Fibroblast of the aortic adventitia (primary cell): ENCODE measurements around the gene TSPOAP1. TPM values are rescaled to one million over a fixed set of nuclear protein-coding genes. Genes with fewer than 3 reads are reported as not detected.

Experiments used
- DNase-seq: peaks from one replicate; pipeline ENCODE4 v3.0.0-alpha.2; 2010; ENCODE audit warnings: low read depth
- H3K4me3 ChIP-seq: 2 replicates; pipeline ENCODE4 v1.5.1; 2011; ENCODE audit warnings: low read depth, mild to moderate bottlenecking, control low read depth, low read length, moderate library complexity
- total RNA-seq: library from RNA; depleted of rRNA; stranded (reverse); fragments of >200 nt; gene quantifications from 2 replicates; pipeline ENCODE4 v1.2.3, GENCODE V29; 2012; ENCODE audit warnings: low replicate concordance
- TF ChIP-seq, protein P1 (sequence below): IDR thresholded peaks from 2 replicates; pipeline ENCODE4 v1.5.1; 2011; ENCODE audit warnings: mild to moderate bottlenecking, low read length, control low read depth, inconsistent platforms; ENCODE audit not compliant: insufficient read depth

The TSPOAP1 gene
- total RNA-seq, 1 donor = 0.18 TPM

DNA sequence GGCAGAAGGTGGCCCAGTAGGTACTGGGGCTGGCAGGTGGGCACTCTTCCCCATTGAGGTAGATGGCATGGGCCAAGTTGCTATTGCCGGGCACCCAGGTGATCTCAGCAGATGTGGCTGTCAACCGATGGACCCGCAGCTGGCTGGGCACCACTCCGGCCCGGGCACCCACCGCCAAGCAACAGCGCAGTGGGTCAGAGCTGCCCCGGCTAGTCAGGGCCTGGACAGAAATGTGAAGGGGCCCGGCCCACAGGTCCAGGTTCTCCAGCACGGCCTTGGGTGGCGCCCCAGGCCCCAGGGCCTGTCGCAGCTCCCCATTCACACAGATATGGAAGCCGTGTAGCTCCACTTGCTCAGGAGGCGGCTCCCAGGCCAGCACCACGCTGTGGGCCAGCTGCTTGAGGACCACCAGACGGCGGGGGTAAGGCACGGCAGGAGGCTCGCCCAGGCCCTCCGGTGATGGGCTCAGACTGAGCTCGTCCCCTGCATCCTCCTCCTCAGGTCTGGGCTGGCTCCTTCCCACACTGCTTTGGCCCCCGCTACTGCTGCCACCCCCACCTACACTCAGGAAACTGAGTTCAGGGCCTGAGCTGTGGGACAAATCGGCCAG lies 16.5 kb downstream of the TSPOAP1 start:
- H3K4me3 ChIP-seq = no peak overlapping the region
- TF ChIP-seq, protein P1, sequence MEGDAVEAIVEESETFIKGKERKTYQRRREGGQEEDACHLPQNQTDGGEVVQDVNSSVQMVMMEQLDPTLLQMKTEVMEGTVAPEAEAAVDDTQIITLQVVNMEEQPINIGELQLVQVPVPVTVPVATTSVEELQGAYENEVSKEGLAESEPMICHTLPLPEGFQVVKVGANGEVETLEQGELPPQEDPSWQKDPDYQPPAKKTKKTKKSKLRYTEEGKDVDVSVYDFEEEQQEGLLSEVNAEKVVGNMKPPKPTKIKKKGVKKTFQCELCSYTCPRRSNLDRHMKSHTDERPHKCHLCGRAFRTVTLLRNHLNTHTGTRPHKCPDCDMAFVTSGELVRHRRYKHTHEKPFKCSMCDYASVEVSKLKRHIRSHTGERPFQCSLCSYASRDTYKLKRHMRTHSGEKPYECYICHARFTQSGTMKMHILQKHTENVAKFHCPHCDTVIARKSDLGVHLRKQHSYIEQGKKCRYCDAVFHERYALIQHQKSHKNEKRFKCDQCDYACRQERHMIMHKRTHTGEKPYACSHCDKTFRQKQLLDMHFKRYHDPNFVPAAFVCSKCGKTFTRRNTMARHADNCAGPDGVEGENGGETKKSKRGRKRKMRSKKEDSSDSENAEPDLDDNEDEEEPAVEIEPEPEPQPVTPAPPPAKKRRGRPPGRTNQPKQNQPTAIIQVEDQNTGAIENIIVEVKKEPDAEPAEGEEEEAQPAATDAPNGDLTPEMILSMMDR = no peak
- no peak for DNase-seq

DNA sequence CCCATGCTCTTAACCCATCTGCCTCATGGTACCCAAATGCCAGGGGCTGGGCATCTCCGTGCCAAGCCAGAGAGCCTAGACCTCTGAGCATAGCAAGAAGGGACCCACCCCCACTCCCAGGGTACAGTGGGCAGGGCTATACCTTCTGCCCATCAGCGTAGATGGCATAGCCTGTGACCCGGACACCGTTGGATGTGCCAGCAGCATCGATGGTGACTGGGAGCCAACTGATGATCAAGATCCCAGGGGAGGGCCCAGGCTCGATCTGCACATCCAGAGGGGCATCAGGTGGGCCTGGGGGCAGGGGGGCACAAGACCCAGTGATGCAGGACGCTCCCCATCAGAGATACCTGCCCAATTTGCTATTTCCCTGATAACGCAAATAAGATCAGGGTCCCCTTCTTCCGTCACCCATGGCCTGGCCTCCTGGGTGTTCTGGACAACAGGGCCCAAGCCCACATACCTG lies 17.1 kb downstream of the TSPOAP1 start:
- no peak overlapping the region for H3K4me3 ChIP-seq
- TF ChIP-seq, protein P1 = no peak
- no peak for DNase-seq

DNA sequence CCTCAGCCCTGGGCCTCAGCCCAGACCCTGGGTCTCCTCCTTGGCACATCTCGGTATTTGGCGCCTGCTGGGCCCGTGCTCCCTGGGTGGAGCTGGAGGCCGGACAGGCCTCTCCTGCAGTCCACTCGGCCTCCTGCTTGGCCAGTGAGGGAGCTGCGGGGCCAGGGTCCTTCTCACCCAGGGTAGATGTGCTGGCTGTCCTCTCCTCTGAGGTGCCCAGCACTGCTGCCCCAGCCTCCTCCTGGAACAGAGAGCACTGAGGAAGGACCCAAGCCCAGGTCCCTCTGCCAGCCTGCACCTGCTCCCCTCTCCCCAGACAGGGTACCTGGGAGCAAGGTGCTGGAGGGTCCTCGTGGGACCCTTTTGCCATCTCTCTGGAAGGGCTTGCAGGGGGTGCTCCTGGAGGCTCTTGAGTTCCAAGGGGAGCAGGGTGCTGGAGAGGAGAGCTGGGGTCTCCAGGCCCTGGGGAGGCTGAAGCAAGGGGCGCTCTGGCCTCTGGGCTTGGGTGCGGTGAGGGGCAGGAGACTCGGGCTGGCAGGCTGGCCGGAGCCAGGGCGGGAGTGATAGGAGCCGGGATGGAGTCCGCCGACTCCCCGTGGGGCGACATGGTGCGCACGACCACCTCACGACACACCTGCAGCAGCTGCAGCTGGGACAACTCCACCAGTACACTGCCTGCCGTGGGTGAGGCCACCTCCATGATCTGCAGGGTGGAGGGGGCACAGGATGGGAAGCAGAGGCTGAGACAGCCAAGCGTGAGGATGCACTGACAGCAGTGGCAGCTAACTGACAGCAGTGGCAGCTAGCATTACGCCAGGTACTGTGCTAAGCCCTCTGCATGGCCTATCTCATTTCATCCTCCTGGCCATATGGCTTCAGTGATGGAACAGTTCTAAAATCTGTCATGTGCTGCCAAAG lies 17.8 kb downstream of the TSPOAP1 start:
- no peak for DNase-seq
- TF ChIP-seq, protein P1 = no peak
- H3K4me3 ChIP-seq = no peak overlapping the region

DNA sequence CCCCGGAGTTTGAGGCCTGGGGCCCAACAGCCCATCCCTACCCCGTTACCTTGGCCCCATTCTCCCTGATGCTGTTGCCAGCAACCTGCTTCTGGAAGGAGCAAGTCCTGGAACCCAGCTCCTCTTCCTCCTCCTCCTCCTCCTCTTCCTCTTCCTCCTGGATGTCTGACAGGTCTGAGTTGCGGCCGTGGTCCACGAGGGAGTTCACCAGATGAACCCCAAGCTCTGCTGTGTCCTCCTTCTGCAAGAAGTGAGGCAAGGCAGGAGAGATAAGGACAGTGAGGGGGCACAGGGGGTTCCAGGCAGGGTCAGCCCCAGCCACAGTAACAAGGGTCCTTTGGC lies 18.7 kb downstream of the TSPOAP1 start:
- TF ChIP-seq, protein P1 = no peak
- H3K4me3 ChIP-seq = no peak overlapping the region
- no peak for DNase-seq

DNA sequence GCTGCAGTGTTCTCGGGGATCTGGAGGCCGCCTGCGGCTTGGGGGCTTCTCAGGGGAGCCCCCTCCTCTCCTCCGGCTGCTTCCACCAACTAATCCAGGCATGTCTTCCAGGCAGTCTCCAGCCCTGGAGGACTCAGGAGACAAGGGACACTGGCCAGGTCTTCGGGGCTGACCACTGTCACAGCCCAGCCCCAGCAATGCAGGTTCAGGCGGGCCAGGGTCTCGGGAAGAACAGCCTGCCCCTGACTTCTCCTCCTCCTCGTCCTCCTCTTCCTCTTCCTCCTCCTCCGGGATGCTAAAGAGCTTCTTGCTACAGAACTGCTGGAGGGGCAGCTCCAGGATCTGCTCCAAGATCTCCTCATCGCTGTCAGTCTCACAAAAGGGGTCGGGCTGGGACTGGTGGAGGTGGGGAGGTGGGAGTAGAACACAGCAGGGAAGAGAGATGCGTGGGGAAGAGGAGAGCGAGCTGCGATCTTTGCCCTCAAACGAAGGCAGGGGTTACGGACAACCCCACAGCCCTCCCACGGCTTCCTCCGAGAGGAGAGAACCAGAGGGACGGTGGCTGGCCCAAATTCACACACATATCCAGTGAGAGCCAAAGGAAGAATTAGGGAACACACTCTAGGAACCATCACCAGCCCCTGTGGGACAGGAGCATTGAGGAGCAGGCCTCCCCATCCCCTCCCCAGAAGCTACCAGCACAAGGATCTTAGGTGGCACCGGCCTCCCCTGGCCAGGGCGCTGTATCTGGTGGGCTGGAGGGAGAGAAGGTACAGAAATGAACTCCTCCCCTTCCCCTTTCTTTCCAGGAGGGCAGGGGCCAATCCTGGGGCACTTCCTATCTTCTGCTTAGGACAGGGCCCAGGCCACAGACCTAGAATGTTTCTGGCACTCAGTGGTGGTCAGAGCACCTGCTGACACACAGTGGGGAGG lies 19.3 kb downstream of the TSPOAP1 start:
- TF ChIP-seq, protein P1 = no peak
- no peak overlapping the region for H3K4me3 ChIP-seq
- DNase-seq = no peak

DNA sequence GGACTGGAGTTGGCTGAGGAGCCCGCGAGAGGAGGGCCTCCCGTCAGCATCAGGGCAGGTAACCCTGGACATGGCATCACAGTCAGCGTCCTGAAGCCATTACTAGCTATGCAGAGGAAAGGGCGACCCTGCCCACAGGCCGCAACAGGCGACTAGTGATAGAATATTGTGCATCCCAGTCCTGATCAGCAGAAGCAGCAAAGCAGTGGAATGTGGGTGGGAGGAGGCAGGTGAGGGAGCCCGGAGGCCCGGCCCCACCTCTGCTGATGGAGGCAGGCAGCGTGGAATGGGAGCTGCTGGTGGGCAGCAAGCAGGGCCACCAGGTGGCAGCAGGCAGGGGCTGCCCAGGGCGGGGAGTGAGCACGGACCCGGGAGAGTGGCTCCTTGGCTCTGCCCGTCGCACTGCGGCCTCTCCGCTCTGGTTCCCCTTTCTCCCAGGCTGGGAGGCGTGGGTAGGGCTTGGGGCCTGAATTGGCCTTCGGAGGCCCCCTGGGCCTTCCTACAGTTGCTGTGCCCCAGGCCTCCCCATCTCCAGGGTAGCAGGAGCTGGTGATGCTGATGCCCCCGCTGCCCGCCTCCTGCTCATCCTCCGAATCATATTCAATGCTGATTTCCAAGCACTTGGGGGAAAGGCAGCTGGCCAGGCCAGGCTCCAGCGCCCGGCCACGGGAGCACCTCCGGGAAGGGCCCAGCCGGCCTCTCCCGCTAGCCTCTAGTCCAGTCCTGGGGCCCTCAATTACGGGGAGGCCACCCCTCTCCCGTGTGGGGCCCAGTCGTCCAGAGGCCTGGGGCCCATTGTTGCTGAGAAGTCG lies 20.2 kb downstream of the TSPOAP1 start:
- no peak for DNase-seq
- TF ChIP-seq, protein P1 = peak; percentile 22
- no peak overlapping the region for H3K4me3 ChIP-seq
